CD4-positive, alpha-beta T cell treated with Interleukin-21 for 1 hour (primary cell): ENCODE measurements around the gene TSPAN3.

Source experiments
- DNase-seq: peaks from one replicate; pipeline ENCODE4 v3.0.0-alpha.2; 2020

Gene TSPAN3

GRCh38 chr15:77002954-77003912 lies 67.7 kb downstream of the TSPAN3 start:
- DNase-seq = peak; percentile 74

GRCh38 chr15:77002436-77002835 lies 68.5 kb downstream of the TSPAN3 start:
- no peak for DNase-seq

GRCh38 chr15:77001966-77002365 lies 68.9 kb downstream of the TSPAN3 start:
- no peak for DNase-seq

- DNase-seq = no peak
These were observed 69.6 kb downstream of the TSPAN3 start for GRCh38 chr15:77001351-77001750.

- no peak for DNase-seq
These were observed 70.9 kb downstream of the TSPAN3 start for GRCh38 chr15:76999996-77000395.

GRCh38 chr15:76998663-76999285 lies 72.1 kb downstream of the TSPAN3 start:
- peak; percentile 37 for DNase-seq

GRCh38 chr15:76996526-76997401 lies 74.1 kb downstream of the TSPAN3 start:
- peak; percentile 50 for DNase-seq

- no peak for DNase-seq
These were observed 74.8 kb downstream of the TSPAN3 start for GRCh38 chr15:76996076-76996525.

- peak; percentile 67 for DNase-seq
These were observed 75.7 kb downstream of the TSPAN3 start, which contains the start of gene PSTPIP1 for GRCh38 chr15:76994971-76995945. Gene PSTPIP1 (plus strand): TSS chr15:76995126. CDS start chr15:76995574, 448 bp downstream.

GRCh38 chr15:76994496-76994895 lies 76.4 kb downstream of the TSPAN3 start:
- DNase-seq = no peak

- DNase-seq = peak; percentile 57
These were observed 76.9 kb downstream of the TSPAN3 start for GRCh38 chr15:76994001-76994400.

GRCh38 chr15:76993114-76993725 lies 77.7 kb downstream of the TSPAN3 start:
- no peak for DNase-seq

GRCh38 chr15:76991741-76992645 lies 78.9 kb downstream of the TSPAN3 start:
- no peak for DNase-seq
